Left kidney (tissue), 2 donors: ENCODE measurements around the gene ATP2C1. TPM values are rescaled to one million over a fixed set of nuclear protein-coding genes. Genes with fewer than 3 reads are reported as not detected.
"Not testable (repeated sequence)": the region's sequence is repeated elsewhere in the genome, so short reads cannot be mapped to it uniquely, and the experiment has no call there.

ENCODE experiments used
- DNase-seq: peaks from one replicate; pipeline ENCODE4 v3.0.0-alpha.2; 2013
- polyA plus RNA-seq: library from polyadenylated mRNA; unstranded; fragments of 120-200 nt; gene quantifications from one replicate; pipeline ENCODE4 v1.2.1, GENCODE V29; 2013; ENCODE audit not compliant: insufficient read length

Gene ATP2C1
- polyA plus RNA-seq, 1 donor = 158 TPM

DNA sequence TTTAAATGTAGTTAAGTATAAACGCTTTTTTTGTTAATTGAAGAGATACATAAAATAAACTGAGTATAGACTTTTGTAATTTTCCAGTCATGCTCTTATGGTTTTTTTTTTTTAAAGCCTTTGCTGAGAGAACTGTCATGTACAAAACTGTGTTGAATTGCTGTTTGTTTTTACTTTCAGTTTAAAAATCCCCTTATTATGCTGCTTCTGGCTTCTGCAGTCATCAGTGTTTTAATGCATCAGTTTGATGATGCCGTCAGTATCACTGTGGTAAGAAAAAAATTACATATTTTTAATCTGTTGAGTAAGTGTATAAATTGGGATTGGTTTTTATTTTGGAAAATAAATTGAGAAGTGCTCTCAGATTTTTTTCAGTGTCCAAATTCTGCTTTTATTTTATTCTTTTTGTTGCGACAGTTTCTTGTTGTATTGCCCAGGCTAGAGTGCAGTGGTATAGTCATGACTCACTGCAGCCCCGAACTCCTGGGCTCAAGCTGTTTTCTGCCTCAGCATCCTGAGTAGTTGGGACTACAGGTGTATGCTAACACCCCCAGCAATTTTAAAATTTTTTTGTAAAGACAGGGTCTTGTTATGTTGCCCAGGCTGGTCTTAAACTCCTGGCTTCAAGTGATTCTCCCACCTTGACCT lies 40.7 kb downstream of the ATP2C1 start:
- DNase-seq = no peak

DNA sequence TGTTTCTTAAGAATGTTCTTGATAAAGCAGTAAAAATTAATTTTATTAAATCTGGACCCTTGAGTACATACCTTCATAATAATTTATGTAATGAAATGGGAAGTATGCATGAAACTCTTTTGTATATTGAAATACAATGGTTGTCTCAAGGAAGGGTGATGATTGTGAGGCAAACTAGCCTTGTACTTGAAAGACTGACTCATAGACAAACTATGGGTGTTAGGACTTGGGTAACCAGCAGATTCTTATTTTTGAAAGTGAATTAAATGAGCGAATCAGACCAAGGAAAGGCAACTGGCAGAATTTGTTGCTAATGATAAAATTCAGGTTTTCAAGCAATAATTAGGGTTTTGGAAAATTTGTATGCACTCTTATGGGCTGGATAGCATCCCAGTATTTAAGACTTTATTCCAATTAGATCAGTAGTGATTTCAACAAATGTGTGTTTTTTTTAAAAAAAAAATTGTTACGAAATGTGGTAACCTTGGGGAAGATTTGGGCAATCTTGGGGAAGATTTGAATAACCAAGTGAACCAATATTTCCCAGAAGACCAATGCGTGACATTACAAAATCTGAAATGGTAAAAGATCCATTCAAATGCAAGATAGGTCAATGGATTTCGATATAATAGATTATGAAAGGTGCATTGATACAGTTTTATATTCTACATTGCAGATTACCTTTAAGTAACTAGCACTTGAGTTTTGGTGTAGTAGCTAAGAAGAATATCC lies 42.0 kb downstream of the ATP2C1 start:
- no peak for DNase-seq

GRCh38 chr3:130939753-130940152 lies 45.9 kb downstream of the ATP2C1 start:
- no peak for DNase-seq

DNA sequence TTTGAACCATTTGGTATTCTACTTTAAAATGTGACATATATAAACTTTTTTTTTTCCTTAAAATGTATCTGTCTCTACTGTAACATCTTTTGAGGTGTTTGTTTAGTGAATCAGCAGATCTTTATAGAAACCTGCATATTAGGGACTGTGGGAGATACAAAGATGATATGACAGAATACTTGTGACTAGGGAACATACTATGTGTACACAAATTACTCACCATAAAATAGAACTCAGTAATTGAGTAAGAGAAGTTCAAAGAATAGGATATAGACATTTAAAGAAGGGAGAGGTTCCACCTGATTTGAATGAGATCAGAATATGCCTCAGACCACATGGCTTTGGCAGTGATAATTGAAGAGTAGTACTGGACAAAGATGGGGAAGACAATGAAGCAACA lies 47.9 kb downstream of the ATP2C1 start:
- no peak for DNase-seq

GRCh38 chr3:130946882-130947281 lies 53.0 kb downstream of the ATP2C1 start:
- DNase-seq = no peak

DNA sequence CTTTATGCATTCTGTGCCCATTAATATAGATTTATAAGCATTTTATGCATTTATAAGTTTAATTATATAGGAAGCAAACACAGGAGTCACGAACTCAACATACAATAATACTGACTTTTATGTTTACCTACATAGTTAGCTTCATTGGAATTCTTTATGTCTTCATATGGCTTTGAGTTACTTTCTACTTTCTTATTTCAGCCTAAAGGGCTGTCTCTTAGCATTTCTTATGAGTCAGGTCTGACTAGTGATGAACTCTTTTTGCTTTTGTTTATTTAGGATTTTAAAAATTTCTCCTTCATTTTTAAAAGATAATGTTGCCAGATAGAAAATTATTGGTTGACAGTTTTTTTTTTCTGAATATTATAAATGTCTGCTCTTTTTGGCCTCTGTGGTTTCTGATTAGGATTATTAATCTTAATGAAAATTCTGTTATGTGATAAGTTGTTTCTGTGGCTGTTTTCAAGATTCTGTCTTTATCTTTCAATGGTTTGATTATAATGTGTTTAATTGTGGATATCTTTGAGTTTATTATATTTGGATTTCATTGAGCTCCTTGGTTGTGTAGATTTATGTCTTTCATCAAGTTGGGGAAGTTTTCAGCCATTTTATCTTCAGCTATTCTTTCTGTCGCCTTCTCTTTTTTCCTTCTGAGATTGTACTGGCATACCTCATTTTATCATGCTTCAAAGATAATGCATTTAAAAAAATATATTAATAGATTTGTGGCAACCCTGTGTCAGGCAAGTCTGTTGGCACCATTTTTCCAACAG lies 54.3 kb downstream of the ATP2C1 start:
- no peak for DNase-seq

DNA sequence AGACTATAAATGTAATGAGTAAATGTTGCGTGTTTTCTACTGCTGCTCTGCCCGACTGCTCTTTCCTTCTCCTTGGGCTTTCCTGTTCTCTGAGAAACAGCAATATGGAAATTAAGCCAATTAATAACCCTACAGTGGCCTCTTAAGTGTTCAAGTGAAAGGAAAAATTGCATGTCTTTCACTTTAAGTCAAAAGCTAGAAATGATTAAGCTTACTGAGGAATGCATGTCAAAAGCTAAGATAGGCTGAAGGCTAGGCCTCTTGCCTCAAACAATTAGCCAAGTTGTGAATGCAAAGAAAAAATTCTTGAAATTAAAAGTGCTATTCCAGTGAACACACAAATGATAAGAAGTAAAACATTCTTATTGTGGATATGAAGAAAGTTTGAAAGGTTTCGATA lies 55.0 kb downstream of the ATP2C1 start:
- no peak for DNase-seq

- DNase-seq = no peak
Measured at GRCh38 chr3:130950124-130950523, 56.2 kb downstream of the ATP2C1 start.

- no peak for DNase-seq
Measured at GRCh38 chr3:130950641-130951040, 56.8 kb downstream of the ATP2C1 start.

DNA sequence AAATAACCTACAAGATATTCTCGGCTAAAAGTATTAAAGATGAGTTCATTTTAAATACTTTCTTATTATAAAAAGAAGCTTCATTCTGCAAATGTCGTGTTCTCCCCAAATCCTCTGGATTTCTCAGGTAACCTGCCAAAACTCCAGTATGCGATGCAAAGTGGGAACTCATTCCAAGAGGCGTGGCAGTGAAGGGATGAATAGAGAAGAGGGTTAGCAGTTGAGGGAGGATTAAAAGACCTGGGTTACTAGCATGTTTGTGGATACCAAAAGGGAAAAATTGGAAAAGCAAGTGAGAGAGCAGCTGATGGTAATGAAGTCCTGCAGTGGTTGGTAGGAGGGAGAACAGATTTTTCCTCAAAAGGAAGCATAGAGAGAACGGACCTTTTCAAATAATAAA lies 61.6 kb downstream of the ATP2C1 start:
- no peak for DNase-seq

DNA sequence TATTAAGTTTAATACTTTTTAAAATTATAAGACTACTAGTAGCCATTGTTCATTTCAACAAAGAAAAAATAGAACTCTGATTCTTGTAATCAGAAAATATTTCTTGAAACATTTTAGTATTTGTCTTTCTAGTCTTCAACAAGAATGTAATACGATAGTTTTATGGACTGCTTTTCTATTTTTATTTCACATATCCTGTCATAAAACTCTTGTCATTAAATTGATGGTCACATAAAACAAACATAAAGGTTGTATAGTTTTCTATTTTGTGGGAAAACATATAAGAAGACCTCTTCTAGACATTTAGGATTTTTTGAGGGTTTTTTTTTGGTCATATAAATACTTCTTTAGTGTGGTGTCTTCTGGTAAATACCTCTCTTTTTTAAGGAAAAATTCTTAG lies 62.4 kb downstream of the ATP2C1 start:
- no peak for DNase-seq

GRCh38 chr3:130956721-130957120 lies 62.8 kb downstream of the ATP2C1 start:
- DNase-seq = no peak

GRCh38 chr3:130960139-130960795 lies 66.4 kb downstream of the ATP2C1 start:
- no peak for DNase-seq

GRCh38 chr3:130961458-130961857 lies 67.6 kb downstream of the ATP2C1 start:
- no peak for DNase-seq

GRCh38 chr3:130963444-130963843 lies 69.6 kb downstream of the ATP2C1 start:
- no peak for DNase-seq

GRCh38 chr3:130963878-130964277 lies 70.0 kb downstream of the ATP2C1 start:
- no peak for DNase-seq

DNA sequence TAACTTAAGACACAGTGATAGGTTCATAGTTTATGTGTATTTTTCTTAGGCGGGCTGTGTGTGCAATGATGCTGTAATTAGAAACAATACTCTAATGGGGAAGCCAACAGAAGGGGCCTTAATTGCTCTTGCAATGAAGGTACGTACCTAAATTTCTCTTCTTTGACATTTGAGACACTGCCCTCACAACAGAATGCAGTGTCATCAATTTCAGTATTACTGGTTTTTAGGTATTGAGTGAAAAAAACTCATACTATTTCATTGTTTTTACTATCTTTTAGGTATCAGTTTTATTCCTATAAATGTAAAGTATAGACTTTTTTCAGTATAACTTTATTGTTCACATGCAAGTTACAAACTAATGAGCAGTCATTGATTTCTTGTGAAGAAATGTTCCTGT lies 73.4 kb downstream of the ATP2C1 start:
- no peak for DNase-seq

- no peak for DNase-seq
Measured at GRCh38 chr3:130968221-130968620, 74.3 kb downstream of the ATP2C1 start.

DNA sequence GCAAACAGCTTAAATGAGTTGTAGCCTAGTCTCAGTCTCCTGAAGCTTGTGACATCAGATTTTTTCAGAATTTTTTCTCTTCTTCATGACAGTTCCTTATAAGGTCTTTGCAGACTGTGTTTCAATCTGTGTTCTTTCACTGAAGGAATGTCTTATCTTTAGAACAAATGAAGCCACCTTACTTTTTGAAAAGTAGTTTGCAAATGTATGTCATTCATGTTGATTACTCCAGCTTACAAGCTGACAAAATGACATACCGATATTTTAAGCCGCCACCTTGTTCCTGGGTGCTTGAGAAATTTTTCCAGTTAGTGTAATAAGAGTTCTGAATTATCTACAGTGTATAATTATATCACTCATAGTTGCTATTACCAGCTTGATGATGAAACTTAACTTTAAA lies 75.7 kb downstream of the ATP2C1 start:
- DNase-seq = no peak

- no peak for DNase-seq
Measured at GRCh38 chr3:130971208-130971607, 77.3 kb downstream of the ATP2C1 start.

- DNase-seq = not testable (repeated sequence)
Measured at GRCh38 chr3:130972592-130972991, 78.7 kb downstream of the ATP2C1 start.

DNA sequence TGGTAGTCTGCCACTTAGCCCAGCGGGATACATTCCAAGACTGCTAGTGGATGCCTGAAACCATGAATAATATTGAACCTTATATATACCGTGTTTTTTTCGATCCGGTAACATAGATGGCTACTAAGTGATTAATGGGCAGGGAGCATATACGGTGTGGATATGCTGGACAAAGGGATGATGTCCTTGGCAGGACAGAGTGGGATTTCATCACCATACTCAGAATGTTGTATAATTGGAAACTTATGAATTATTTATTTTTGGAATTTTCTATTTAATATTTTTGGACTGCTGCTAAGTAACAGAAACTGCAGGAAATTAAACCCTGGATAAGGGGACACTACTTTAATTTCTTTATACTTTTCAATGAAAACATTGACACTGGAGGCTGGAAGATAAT lies 79.5 kb downstream of the ATP2C1 start:
- no peak for DNase-seq

GRCh38 chr3:130974201-130974600 lies 80.3 kb downstream of the ATP2C1 start:
- DNase-seq = no peak
